IPS-18a (cell line): ENCODE measurements around the gene ANKS1B.
A peak's percentile ranks its signal among the peaks of the same experiment; 100 is the strongest.
"Not testable (repeated sequence)": the region's sequence is repeated elsewhere in the genome, so short reads cannot be mapped to it uniquely, and the experiment has no call there.

Experiments used
- H3K27ac ChIP-seq: one replicate; pipeline ENCODE4 v1.5.1; 2013; ENCODE audit warnings: low read length
- H3K27me3 ChIP-seq: one replicate; pipeline ENCODE4 v1.6.1; 2013; ENCODE audit warnings: mild to moderate bottlenecking, low read length; ENCODE audit not compliant: control insufficient read depth, insufficient read depth
- H3K36me3 ChIP-seq: one replicate; pipeline ENCODE4 v1.6.1; 2013; ENCODE audit warnings: low read depth, low read length; ENCODE audit not compliant: control insufficient read depth
- H3K4me1 ChIP-seq: one replicate; pipeline ENCODE4 v1.6.1; 2013; ENCODE audit warnings: low read depth, low read length; ENCODE audit not compliant: control insufficient read depth
- H3K4me3 ChIP-seq: one replicate; pipeline ENCODE4 v1.5.1; 2013; ENCODE audit warnings: low read length
- H3K9ac ChIP-seq: one replicate; pipeline ENCODE4 v1.6.1; 2013; ENCODE audit warnings: mild to moderate bottlenecking, low read length, moderate library complexity
- H3K9me3 ChIP-seq: one replicate; pipeline ENCODE4 v1.6.1; 2013; ENCODE audit warnings: low read depth, low read length; ENCODE audit not compliant: control insufficient read depth

Gene ANKS1B

DNA sequence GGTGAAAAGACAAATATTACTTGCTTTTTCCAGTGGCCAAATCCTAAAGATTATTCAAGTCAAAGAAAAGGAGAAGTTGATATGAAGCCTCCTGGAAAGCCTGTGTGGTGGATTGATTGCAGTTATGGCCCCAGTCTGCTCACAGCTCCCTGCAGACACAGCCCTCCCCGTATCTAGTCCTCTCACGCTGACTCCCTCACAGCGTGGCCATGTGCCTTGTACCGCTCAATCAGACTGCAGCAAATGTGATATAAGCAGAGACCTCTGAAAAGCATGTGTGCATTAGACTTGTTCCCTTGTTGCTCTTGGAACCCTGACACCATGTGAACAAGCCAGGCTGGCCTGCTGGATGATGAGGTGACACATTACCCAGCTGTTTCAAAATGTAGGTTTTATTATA is 735.2 kb downstream of the ANKS1B start:
- no peak overlapping the region for H3K4me3 ChIP-seq
- no peak overlapping the region for H3K9ac ChIP-seq
- peaks cover 25% of the 10 kb centered on the region for H3K4me1 ChIP-seq

DNA sequence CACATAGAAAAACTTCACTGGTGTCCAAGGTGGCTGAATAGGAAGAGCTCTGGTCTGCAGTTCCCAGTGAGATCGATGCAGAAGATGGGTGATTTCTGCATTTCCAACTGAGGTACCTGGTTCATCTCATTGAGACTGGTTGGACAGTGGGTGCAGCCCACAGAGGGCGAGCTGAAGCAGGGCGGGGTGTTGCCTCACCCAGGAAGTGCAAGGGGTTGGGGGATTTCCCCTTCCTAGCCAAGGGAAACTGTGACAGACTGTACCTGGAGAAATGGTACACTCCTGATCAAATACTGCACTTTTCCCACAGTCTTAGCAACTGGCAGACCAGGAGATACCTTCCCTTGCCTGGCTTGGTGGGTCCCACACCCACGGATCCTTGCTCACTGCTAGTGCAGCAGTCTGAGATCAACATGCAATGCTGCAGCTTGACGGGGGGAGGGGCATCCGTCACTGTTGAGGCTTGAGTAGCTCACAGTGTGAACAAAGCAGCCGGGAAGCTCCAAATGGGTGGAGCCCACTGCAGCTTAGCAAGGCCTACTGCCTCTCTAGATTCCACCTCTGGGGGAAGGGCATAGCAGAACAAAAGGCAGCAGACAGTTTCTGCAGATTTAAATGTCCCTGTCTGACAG is 746.7 kb downstream of the ANKS1B start:
- not testable (repeated sequence) for H3K9me3 ChIP-seq, H3K27ac ChIP-seq, H3K9ac ChIP-seq, H3K27me3 ChIP-seq, H3K36me3 ChIP-seq
- peaks cover 13% of the 10 kb centered on the region for H3K4me1 ChIP-seq
- peak overlapping the region; percentile 21 for H3K4me3 ChIP-seq

More for the DNA sequence above, 735.2 kb downstream of the ANKS1B start:
- H3K9me3 ChIP-seq, result no peaks in the 10 kb centered on the region
- no peak overlapping the region for H3K27ac ChIP-seq
- H3K36me3 ChIP-seq, result no peaks in the 10 kb centered on the region
- no peaks in the 10 kb centered on the region for H3K27me3 ChIP-seq

- Histone ChIP-seq H3K4me1 (peaks cover 13% of the 10 kb centered on the region), H3K27ac (no peak overlapping the region), H3K27me3 (no peaks in the 10 kb centered on the region), H3K4me3 (no peak overlapping the region), H3K36me3 (no peaks in the 10 kb centered on the region), H3K9me3 (no peaks in the 10 kb centered on the region), H3K9ac (no peak overlapping the region)
These were observed 749.4 kb downstream of the ANKS1B start for GRCh38 chr12:99235381-99235780.

DNA sequence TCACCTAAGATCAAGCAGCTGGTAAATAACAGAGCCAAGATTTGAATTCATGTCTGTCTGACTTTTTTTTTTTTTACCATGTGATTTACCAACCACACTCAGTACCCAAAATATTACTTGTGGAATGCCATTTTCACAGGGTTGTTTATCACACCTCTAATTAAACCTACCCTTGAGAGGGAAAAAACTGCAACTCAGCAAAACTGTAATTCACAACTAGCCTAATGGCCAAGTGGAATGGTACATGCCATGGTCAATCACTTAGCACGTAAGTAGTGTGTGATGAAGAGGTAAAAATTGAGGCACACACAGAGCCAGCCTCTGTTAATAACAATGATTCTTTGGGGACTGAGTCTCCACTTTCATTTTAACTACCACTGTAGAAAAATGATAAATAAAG is 750.0 kb downstream of the ANKS1B start:
- H3K9me3 ChIP-seq, result no peaks in the 10 kb centered on the region
- no peak overlapping the region for H3K4me3 ChIP-seq
- H3K4me1 ChIP-seq, result peaks cover 13% of the 10 kb centered on the region
- no peaks in the 10 kb centered on the region for H3K27me3 ChIP-seq
- H3K9ac ChIP-seq, result no peak overlapping the region
- H3K36me3 ChIP-seq, result no peaks in the 10 kb centered on the region
- no peak overlapping the region for H3K27ac ChIP-seq

DNA sequence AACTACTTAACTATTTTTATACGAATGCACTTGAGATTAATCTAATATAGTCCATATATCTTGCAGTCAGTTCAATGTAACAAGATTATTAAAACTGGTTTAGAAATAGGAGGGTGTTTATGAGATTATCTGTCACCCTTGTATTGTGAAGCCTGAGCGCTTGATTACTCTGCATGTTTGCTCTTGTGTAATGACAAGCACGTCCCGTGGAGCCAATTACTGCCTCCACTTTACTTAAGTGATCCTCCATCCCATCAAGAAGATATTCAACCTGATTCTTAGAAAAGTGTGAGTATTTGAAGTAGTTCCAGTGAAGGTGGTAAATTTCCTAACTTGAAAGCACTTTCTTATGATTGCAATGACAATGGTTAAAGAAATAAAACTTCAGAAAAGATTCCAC is 752.4 kb downstream of the ANKS1B start:
- H3K9ac ChIP-seq, result no peak overlapping the region
- no peaks in the 10 kb centered on the region for H3K4me1 ChIP-seq
- no peak overlapping the region for H3K4me3 ChIP-seq
- H3K27ac ChIP-seq, result no peak overlapping the region
- no peaks in the 10 kb centered on the region for H3K9me3 ChIP-seq
- no peaks in the 10 kb centered on the region for H3K27me3 ChIP-seq
- no peaks in the 10 kb centered on the region for H3K36me3 ChIP-seq

GRCh38 chr12:99231031-99231430 is 753.7 kb downstream of the ANKS1B start:
- Histone ChIP-seq H3K4me3 (no peak overlapping the region), H3K9me3 (no peaks in the 10 kb centered on the region), H3K27ac (no peak overlapping the region), H3K9ac (no peak overlapping the region), H3K27me3 (no peaks in the 10 kb centered on the region), H3K36me3 (no peaks in the 10 kb centered on the region), H3K4me1 (no peaks in the 10 kb centered on the region)

GRCh38 chr12:99224237-99224636 is 760.5 kb downstream of the ANKS1B start:
- Histone ChIP-seq H3K4me3 (no peak overlapping the region), H3K27me3 (no peaks in the 10 kb centered on the region), H3K27ac (no peak overlapping the region), H3K36me3 (no peaks in the 10 kb centered on the region), H3K9ac (no peak overlapping the region), H3K9me3 (no peaks in the 10 kb centered on the region), H3K4me1 (no peaks in the 10 kb centered on the region)

DNA sequence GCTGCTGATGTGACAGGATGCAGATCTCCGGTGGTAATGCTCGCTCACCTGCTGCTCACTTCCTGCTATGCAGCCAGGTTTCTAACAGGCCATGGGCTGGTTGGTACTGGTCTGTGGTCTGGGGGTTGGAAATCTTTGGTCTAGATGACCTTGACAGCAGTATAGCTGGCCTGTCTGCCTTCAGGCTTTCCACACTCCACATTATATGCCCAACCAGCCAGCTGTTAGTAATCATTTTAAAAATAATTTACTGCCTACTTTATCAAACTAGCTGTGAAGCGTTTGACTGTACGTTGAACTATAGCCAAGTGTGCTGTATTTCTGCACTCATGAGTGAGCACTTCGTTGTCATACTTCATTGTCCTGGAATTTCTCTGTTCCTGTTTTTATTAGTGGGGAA is 761.2 kb downstream of the ANKS1B start:
- Histone ChIP-seq H3K36me3 (no peaks in the 10 kb centered on the region), H3K4me1 (no peaks in the 10 kb centered on the region)

GRCh38 chr12:99213047-99213446 is 771.7 kb downstream of the ANKS1B start:
- Histone ChIP-seq H3K9ac (no peak overlapping the region), H3K4me3 (no peak overlapping the region), H3K9me3 (peaks cover 16% of the 10 kb centered on the region), H3K27me3 (no peaks in the 10 kb centered on the region), H3K36me3 (no peaks in the 10 kb centered on the region), H3K27ac (no peak overlapping the region), H3K4me1 (no peaks in the 10 kb centered on the region)

More for the DNA sequence above, 761.2 kb downstream of the ANKS1B start:
- no peaks in the 10 kb centered on the region for H3K9me3 ChIP-seq
- no peak overlapping the region for H3K27ac ChIP-seq
- no peak overlapping the region for H3K9ac ChIP-seq
- H3K27me3 ChIP-seq, result no peaks in the 10 kb centered on the region
- no peak overlapping the region for H3K4me3 ChIP-seq

- no peak overlapping the region for H3K9ac ChIP-seq
These were observed 772.5 kb downstream of the ANKS1B start for GRCh38 chr12:99212275-99212674.

GRCh38 chr12:99205111-99205510 is 779.6 kb downstream of the ANKS1B start:
- H3K27ac ChIP-seq, result no peak overlapping the region
- H3K4me3 ChIP-seq, result no peak overlapping the region
- peaks cover under 1% of the 10 kb centered on the region for H3K9me3 ChIP-seq
- H3K36me3 ChIP-seq, result no peaks in the 10 kb centered on the region
- H3K4me1 ChIP-seq, result no peaks in the 10 kb centered on the region
- H3K27me3 ChIP-seq, result no peaks in the 10 kb centered on the region
- no peak overlapping the region for H3K9ac ChIP-seq

More at GRCh38 chr12:99212275-99212674, 772.5 kb downstream of the ANKS1B start:
- H3K4me1 ChIP-seq, result no peaks in the 10 kb centered on the region
- H3K4me3 ChIP-seq, result no peak overlapping the region
- H3K36me3 ChIP-seq, result no peaks in the 10 kb centered on the region
- H3K27me3 ChIP-seq, result no peaks in the 10 kb centered on the region
- no peak overlapping the region for H3K27ac ChIP-seq
- peaks cover 16% of the 10 kb centered on the region for H3K9me3 ChIP-seq

GRCh38 chr12:99201906-99202645 is 782.7 kb downstream of the ANKS1B start:
- Histone ChIP-seq H3K27ac (no peak overlapping the region), H3K27me3 (no peaks in the 10 kb centered on the region), H3K9me3 (no peaks in the 10 kb centered on the region), H3K4me1 (no peaks in the 10 kb centered on the region), H3K9ac (no peak overlapping the region), H3K36me3 (no peaks in the 10 kb centered on the region), H3K4me3 (no peak overlapping the region)
